ENCODE measurements around the gene PILRA.
A peak's percentile ranks its signal among the peaks of the same experiment; 100 is the strongest.
"Not testable (repeated sequence)": the region's sequence is repeated elsewhere in the genome, so short reads cannot be mapped to it uniquely, and the experiment has no call there.

The PILRA gene

GRCh38 chr7:100335566-100336466 lies 37.5 kb upstream of the PILRA start:
- H2BK120ac ChIP-seq (ENCODE audit: insufficient read depth, low read length, poor library complexity); H3K79me1 ChIP-seq (ENCODE audit: low read length); H3K36me3 ChIP-seq (ENCODE audit: control insufficient read depth in 1 of 2, insufficient read depth in 2 of 2, low read length in 2 of 2); H2BK12ac ChIP-seq (ENCODE audit: low read length); H3K27me3 ChIP-seq (ENCODE audit: insufficient read depth, low read length); H3K9me3 ChIP-seq (ENCODE audit: insufficient read depth, low read depth, low read length); H3K79me2 ChIP-seq (ENCODE audit: control insufficient read depth, insufficient read depth, low read length, poor library complexity); H3K23ac ChIP-seq (ENCODE audit: low read length); H3K4me1 ChIP-seq (ENCODE audit: control insufficient read depth in 1 of 2, insufficient read depth in 2 of 2, low read length in 2 of 2): not testable (repeated sequence)
- peak overlapping the region; percentile 89 for H2AFZ ChIP-seq (ENCODE audit: insufficient read depth, low read length, poor library complexity)
- H2AK5ac ChIP-seq (ENCODE audit: low read length) = peak overlapping the region; percentile 52
- peak overlapping the region; percentile 73 for H4K91ac ChIP-seq (ENCODE audit: low read depth, low read length)
- peak overlapping the region; percentile 72 for H4K12ac ChIP-seq (ENCODE audit: low read depth, low read length)
- H3K4me2 ChIP-seq (ENCODE audit: low read length) = peak overlapping the region; percentile 60
- H3K27ac ChIP-seq (ENCODE audit: low read depth, low read length) = peak overlapping the region; percentile 65
- peak overlapping the region; percentile 81 for H3K14ac ChIP-seq (ENCODE audit: low read length)
- H3K4me3 ChIP-seq (ENCODE audit: low read depth, low read length) = peak overlapping the region; percentile 87
- peak overlapping the region; percentile 19 for H3K9ac ChIP-seq (ENCODE audit: low read length)
- H3K4ac ChIP-seq (ENCODE audit: low read depth, low read length) = peak overlapping the region; percentile 0
- H2BK5ac ChIP-seq (ENCODE audit: low read depth, low read length, poor library complexity) = peak overlapping the region; percentile 80
- peak overlapping the region; percentile 85 for H4K8ac ChIP-seq (ENCODE audit: low read depth, low read length)
- peak; percentile 95 for DNase-seq
- peak overlapping the region; percentile 91 for H3K18ac ChIP-seq (ENCODE audit: low read length)
- WGBS (ENCODE audit: extremely low coverage, insufficient coverage, insufficient read length) = no CpG with 5 or more reads among the region's 85 CpGs

DNA sequence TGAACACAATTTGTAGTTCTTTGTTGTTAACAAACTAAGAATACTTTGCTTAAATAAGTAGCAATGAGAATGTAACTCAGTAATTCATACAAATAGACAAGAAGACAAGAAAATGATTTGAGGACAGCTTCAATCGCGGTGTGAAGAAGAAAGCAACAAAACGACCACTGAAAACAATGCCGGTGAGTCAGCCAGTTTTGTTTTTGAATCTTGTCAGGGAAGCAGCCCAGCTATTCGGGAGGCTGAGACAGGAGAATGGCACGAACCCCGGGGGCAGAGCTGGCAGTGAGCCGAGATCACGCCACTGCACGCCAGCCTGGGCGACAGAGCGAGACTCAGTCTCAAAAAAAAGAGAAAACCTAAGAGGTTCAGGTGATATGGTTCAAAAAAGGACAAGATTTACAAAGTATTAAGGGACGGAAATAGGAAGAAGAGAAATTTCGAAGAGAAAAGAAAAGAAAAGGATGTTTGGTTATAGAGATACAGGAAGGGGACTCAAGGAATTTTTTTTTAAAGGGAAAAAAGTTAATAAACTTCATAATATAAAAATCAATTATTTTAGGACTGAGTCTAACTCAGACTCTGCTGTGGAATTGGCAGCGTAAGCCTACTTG lies 35.1 kb upstream of the PILRA start:
- H3K4me1 ChIP-seq (ENCODE audit: control insufficient read depth in 1 of 2, insufficient read depth in 2 of 2, low read length in 2 of 2); H4K91ac ChIP-seq (ENCODE audit: low read depth, low read length); H3K79me1 ChIP-seq (ENCODE audit: low read length); H3K14ac ChIP-seq (ENCODE audit: low read length); H3K79me2 ChIP-seq (ENCODE audit: control insufficient read depth, insufficient read depth, low read length, poor library complexity); H4K8ac ChIP-seq (ENCODE audit: low read depth, low read length); H3K9me3 ChIP-seq (ENCODE audit: insufficient read depth, low read depth, low read length); H2BK5ac ChIP-seq (ENCODE audit: low read depth, low read length, poor library complexity); H2BK12ac ChIP-seq (ENCODE audit: low read length); H3K23ac ChIP-seq (ENCODE audit: low read length); H2AK5ac ChIP-seq (ENCODE audit: low read length); H4K12ac ChIP-seq (ENCODE audit: low read depth, low read length); H3K9ac ChIP-seq (ENCODE audit: low read length); H2BK120ac ChIP-seq (ENCODE audit: insufficient read depth, low read length, poor library complexity); H3K18ac ChIP-seq (ENCODE audit: low read length); H3K4me3 ChIP-seq (ENCODE audit: low read depth, low read length); H2AFZ ChIP-seq (ENCODE audit: insufficient read depth, low read length, poor library complexity); H3K4me2 ChIP-seq (ENCODE audit: low read length); H3K27ac ChIP-seq (ENCODE audit: low read depth, low read length); H3K27me3 ChIP-seq (ENCODE audit: insufficient read depth, low read length); H3K4ac ChIP-seq (ENCODE audit: low read depth, low read length): not testable (repeated sequence)
- WGBS (ENCODE audit: extremely low coverage, insufficient coverage, insufficient read length) = no CpG with 5 or more reads among the region's 15 CpGs
- peak in 1 of 2 donors; percentile 30 for DNase-seq
- H3K36me3 ChIP-seq (ENCODE audit: control insufficient read depth in 1 of 2, insufficient read depth in 2 of 2, low read length in 2 of 2) = peaks cover 19 to 21% of the 10 kb centered on the region in 2 experiments

- H3K27ac ChIP-seq (ENCODE audit: low read depth, low read length); H4K91ac ChIP-seq (ENCODE audit: low read depth, low read length); H3K9me3 ChIP-seq (ENCODE audit: insufficient read depth, low read depth, low read length); H2BK5ac ChIP-seq (ENCODE audit: low read depth, low read length, poor library complexity); H3K27me3 ChIP-seq (ENCODE audit: insufficient read depth, low read length); H3K79me2 ChIP-seq (ENCODE audit: control insufficient read depth, insufficient read depth, low read length, poor library complexity); H4K8ac ChIP-seq (ENCODE audit: low read depth, low read length); H3K9ac ChIP-seq (ENCODE audit: low read length); H3K4ac ChIP-seq (ENCODE audit: low read depth, low read length); H2BK12ac ChIP-seq (ENCODE audit: low read length); H2AK5ac ChIP-seq (ENCODE audit: low read length); H3K4me2 ChIP-seq (ENCODE audit: low read length); H3K79me1 ChIP-seq (ENCODE audit: low read length); H3K14ac ChIP-seq (ENCODE audit: low read length); H3K23ac ChIP-seq (ENCODE audit: low read length); H4K12ac ChIP-seq (ENCODE audit: low read depth, low read length); H3K4me1 ChIP-seq (ENCODE audit: control insufficient read depth in 1 of 2, insufficient read depth in 2 of 2, low read length in 2 of 2); H3K18ac ChIP-seq (ENCODE audit: low read length); H2AFZ ChIP-seq (ENCODE audit: insufficient read depth, low read length, poor library complexity); H2BK120ac ChIP-seq (ENCODE audit: insufficient read depth, low read length, poor library complexity); H3K4me3 ChIP-seq (ENCODE audit: low read depth, low read length): not testable (repeated sequence)
- no CpG with 5 or more reads among the region's 6 CpGs for WGBS (ENCODE audit: extremely low coverage, insufficient coverage, insufficient read length)
- peak in 1 of 2 donors; percentile 10 for DNase-seq
- peaks cover 26 to 27% of the 10 kb centered on the region in 2 experiments for H3K36me3 ChIP-seq (ENCODE audit: control insufficient read depth in 1 of 2, insufficient read depth in 2 of 2, low read length in 2 of 2)
Measured at GRCh38 chr7:100341286-100341685, 32.0 kb upstream of the PILRA start.

DNA sequence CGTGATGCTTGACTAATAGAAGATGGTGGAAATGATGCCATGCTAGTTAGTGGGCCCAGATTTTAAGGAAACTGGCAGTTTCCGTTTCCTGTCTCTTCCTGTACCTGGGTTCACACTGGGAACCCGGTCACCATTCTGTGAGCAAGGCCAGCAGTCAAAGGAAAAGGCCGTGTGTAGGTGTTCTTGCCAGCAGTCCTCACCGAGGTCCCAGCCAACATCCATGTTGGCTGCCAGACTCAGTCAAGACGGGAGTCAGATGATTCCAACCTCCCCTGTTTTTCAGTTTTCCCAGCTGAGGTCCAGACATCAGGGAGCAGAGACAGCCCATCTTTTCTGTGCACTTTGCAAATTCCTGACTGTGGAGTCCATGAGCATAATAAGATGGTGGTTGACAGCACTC lies 30.5 kb upstream of the PILRA start:
- H3K23ac ChIP-seq (ENCODE audit: low read length) = no peak overlapping the region
- H3K27ac ChIP-seq (ENCODE audit: low read depth, low read length) = no peak overlapping the region
- H4K8ac ChIP-seq (ENCODE audit: low read depth, low read length) = no peak overlapping the region
- H3K27me3 ChIP-seq (ENCODE audit: insufficient read depth, low read length) = no peaks in the 10 kb centered on the region
- H4K12ac ChIP-seq (ENCODE audit: low read depth, low read length) = no peak overlapping the region
- H2AK5ac ChIP-seq (ENCODE audit: low read length) = no peak overlapping the region
- no peaks in the 10 kb centered on the region for H3K79me2 ChIP-seq (ENCODE audit: control insufficient read depth, insufficient read depth, low read length, poor library complexity)
- H4K91ac ChIP-seq (ENCODE audit: low read depth, low read length) = no peak overlapping the region
- no peak overlapping the region for H3K4me2 ChIP-seq (ENCODE audit: low read length)
- no peak overlapping the region for H3K18ac ChIP-seq (ENCODE audit: low read length)
- H3K9me3 ChIP-seq (ENCODE audit: insufficient read depth, low read depth, low read length) = no peaks in the 10 kb centered on the region
- no peak overlapping the region for H2BK120ac ChIP-seq (ENCODE audit: insufficient read depth, low read length, poor library complexity)
- no peak overlapping the region for H3K9ac ChIP-seq (ENCODE audit: low read length)
- H3K4ac ChIP-seq (ENCODE audit: low read depth, low read length) = no peak overlapping the region
- peak in 1 of 2 donors; percentile 0 for DNase-seq
- H3K4me3 ChIP-seq (ENCODE audit: low read depth, low read length) = no peak overlapping the region
- peaks cover 0 to 4% of the 10 kb centered on the region in 2 experiments for H3K4me1 ChIP-seq (ENCODE audit: control insufficient read depth in 1 of 2, insufficient read depth in 2 of 2, low read length in 2 of 2)
- H2BK5ac ChIP-seq (ENCODE audit: low read depth, low read length, poor library complexity) = no peak overlapping the region
- no peak overlapping the region for H3K14ac ChIP-seq (ENCODE audit: low read length)
- no peaks in the 10 kb centered on the region for H3K79me1 ChIP-seq (ENCODE audit: low read length)
- H3K36me3 ChIP-seq (ENCODE audit: control insufficient read depth in 1 of 2, insufficient read depth in 2 of 2, low read length in 2 of 2) = peaks cover 34 to 40% of the 10 kb centered on the region in 2 experiments
- H2AFZ ChIP-seq (ENCODE audit: insufficient read depth, low read length, poor library complexity) = no peak overlapping the region
- WGBS (ENCODE audit: extremely low coverage, insufficient coverage, insufficient read length) = no CpG with 5 or more reads among the region's 6 CpGs
- H2BK12ac ChIP-seq (ENCODE audit: low read length) = no peak overlapping the region

Data from trophoblast cell (in vitro differentiated cells and primary cell).